ENCODE data around the gene CREBZF.

- TF ChIP-seq, protein P1, sequence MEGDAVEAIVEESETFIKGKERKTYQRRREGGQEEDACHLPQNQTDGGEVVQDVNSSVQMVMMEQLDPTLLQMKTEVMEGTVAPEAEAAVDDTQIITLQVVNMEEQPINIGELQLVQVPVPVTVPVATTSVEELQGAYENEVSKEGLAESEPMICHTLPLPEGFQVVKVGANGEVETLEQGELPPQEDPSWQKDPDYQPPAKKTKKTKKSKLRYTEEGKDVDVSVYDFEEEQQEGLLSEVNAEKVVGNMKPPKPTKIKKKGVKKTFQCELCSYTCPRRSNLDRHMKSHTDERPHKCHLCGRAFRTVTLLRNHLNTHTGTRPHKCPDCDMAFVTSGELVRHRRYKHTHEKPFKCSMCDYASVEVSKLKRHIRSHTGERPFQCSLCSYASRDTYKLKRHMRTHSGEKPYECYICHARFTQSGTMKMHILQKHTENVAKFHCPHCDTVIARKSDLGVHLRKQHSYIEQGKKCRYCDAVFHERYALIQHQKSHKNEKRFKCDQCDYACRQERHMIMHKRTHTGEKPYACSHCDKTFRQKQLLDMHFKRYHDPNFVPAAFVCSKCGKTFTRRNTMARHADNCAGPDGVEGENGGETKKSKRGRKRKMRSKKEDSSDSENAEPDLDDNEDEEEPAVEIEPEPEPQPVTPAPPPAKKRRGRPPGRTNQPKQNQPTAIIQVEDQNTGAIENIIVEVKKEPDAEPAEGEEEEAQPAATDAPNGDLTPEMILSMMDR (tag by site-specific recombination; IDR thresholded peaks at IDR 0.05) = no peak
- TF ChIP-seq SP2 (tag by site-specific recombination; IDR thresholded peaks at IDR 0.05) (peak; percentile 79), GLI4 (tag by site-specific recombination; IDR thresholded peaks at IDR 0.05) (no peak), ZNF274 (IDR thresholded peaks at IDR 0.05; ENCODE audit: low read length) (no peak), ZNF274 (tag by site-specific recombination; IDR thresholded peaks at IDR 0.05; ENCODE audit: borderline replicate concordance) (no peak), ZNF473 (tag by site-specific recombination; IDR thresholded peaks at IDR 0.05) (no peak), REST (tag by site-specific recombination; IDR thresholded peaks at IDR 0.05) (no peak), ZNF140 (tag by site-specific recombination; IDR thresholded peaks at IDR 0.05) (no peak), ZBTB48 (tag by site-specific recombination; IDR thresholded peaks at IDR 0.05) (no peak), ZNF10 (tag by site-specific recombination; IDR thresholded peaks at IDR 0.05) (no peak), SALL2 (tag by site-specific recombination; IDR thresholded peaks at IDR 0.05; ENCODE audit: borderline replicate concordance) (no peak), ZFP69B (tag by site-specific recombination; IDR thresholded peaks at IDR 0.05) (no peak)
- TF ChIP-seq, protein P2, sequence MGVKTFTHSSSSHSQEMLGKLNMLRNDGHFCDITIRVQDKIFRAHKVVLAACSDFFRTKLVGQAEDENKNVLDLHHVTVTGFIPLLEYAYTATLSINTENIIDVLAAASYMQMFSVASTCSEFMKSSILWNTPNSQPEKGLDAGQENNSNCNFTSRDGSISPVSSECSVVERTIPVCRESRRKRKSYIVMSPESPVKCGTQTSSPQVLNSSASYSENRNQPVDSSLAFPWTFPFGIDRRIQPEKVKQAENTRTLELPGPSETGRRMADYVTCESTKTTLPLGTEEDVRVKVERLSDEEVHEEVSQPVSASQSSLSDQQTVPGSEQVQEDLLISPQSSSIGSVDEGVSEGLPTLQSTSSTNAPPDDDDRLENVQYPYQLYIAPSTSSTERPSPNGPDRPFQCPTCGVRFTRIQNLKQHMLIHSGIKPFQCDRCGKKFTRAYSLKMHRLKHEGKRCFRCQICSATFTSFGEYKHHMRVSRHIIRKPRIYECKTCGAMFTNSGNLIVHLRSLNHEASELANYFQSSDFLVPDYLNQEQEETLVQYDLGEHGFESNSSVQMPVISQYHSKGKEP (tag by site-specific recombination; IDR thresholded peaks at IDR 0.05) = 0 out of 2 replicates have a peak, but pooled peaks have one; percentile 24
Observed at GRCh38 chr11:85664615-85665481, at the start of gene CREBZF.

Data from HEK293 (cell line).